HG03095 (cell line): ENCODE measurements around the gene ASCC2.

Experiments used
- ATAC-seq: cut with Tn5 transposase; IDR thresholded peaks from one replicate; pipeline ENCODE4 v1.9.1; 2021; ENCODE audit warnings: moderate library complexity; ENCODE audit not compliant: unreplicated experiment

ASCC2 gene

GRCh38 chr22:29819501-29819900 lies 18.6 kb downstream of the ASCC2 start:
- ATAC-seq = no peak

GRCh38 chr22:29817724-29818123 lies 20.4 kb downstream of the ASCC2 start:
- ATAC-seq = no peak

- ATAC-seq = no peak
These were observed 21.1 kb downstream of the ASCC2 start for GRCh38 chr22:29816980-29817379.

GRCh38 chr22:29816539-29816938 lies 21.5 kb downstream of the ASCC2 start:
- ATAC-seq = no peak

GRCh38 chr22:29816128-29816527 lies 21.9 kb downstream of the ASCC2 start:
- ATAC-seq = no peak

- no peak for ATAC-seq
These were observed 22.5 kb downstream of the ASCC2 start for GRCh38 chr22:29815580-29815979.

- no peak for ATAC-seq
These were observed 24.1 kb downstream of the ASCC2 start for GRCh38 chr22:29814003-29814402.

GRCh38 chr22:29813563-29813962 lies 24.5 kb downstream of the ASCC2 start:
- ATAC-seq = no peak

- ATAC-seq = no peak
These were observed 24.9 kb downstream of the ASCC2 start for GRCh38 chr22:29813126-29813525.

- no peak for ATAC-seq
These were observed 26.7 kb downstream of the ASCC2 start for GRCh38 chr22:29811377-29811776.

- ATAC-seq = no peak
These were observed 27.9 kb downstream of the ASCC2 start for GRCh38 chr22:29810216-29810615.

GRCh38 chr22:29806196-29806595 lies 31.9 kb downstream of the ASCC2 start:
- ATAC-seq = no peak

- no peak for ATAC-seq
These were observed 33.1 kb downstream of the ASCC2 start for GRCh38 chr22:29804985-29805384.

GRCh38 chr22:29803190-29803589 lies 34.9 kb downstream of the ASCC2 start:
- ATAC-seq = no peak

GRCh38 chr22:29801796-29802195 lies 36.3 kb downstream of the ASCC2 start:
- ATAC-seq = no peak

GRCh38 chr22:29801153-29801552 lies 36.9 kb downstream of the ASCC2 start:
- ATAC-seq = no peak

- no peak for ATAC-seq
These were observed 38.8 kb downstream of the ASCC2 start for GRCh38 chr22:29799217-29799680.

GRCh38 chr22:29798801-29799200 lies 39.3 kb downstream of the ASCC2 start:
- ATAC-seq = no peak

GRCh38 chr22:29798318-29798717 lies 39.8 kb downstream of the ASCC2 start:
- ATAC-seq = no peak

- no peak for ATAC-seq
These were observed 40.7 kb downstream of the ASCC2 start for GRCh38 chr22:29797351-29797750.

GRCh38 chr22:29795663-29796062 lies 42.4 kb downstream of the ASCC2 start:
- no peak for ATAC-seq

- ATAC-seq = no peak
These were observed 44.7 kb downstream of the ASCC2 start for GRCh38 chr22:29793396-29793795.

- ATAC-seq = no peak
These were observed 48.0 kb downstream of the ASCC2 start for GRCh38 chr22:29790061-29790460.
